ENCODE data around the gene GUCY1A1.

GUCY1A1 gene

DNA sequence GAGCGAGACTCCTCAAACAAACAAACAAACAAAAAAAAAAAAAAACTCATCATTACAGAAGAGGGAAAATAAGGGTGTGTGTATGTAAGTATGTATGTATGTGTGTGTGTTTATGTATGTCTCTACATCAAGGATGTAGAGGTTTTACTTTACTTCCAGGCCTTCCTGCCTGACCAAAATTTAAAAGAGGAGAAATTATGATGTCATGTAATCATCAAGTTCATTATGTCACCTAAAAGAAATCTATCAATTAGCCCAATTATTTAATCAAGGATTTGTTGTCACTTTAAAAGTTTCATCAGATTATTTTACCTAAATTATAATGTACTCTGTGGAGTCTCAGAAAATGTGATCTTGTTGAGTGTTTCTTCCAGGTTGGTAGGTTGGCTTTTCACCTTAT lies 21.6 kb downstream of the GUCY1A1 start:
- Histone ChIP-seq H3K9me3 (no peaks in the 10 kb centered on the region), H3K4me3 (no peak overlapping the region), H3K9ac (no peak overlapping the region), H3K27me3 (no peaks in the 10 kb centered on the region), H3K36me3 (no peaks in the 10 kb centered on the region), H3K4me1 (no peaks in the 10 kb centered on the region), H3K27ac (no peak overlapping the region), H4K20me1 (no peaks in the 10 kb centered on the region), H3K4me2 (no peak overlapping the region)
- TF ChIP-seq Cebpa-rat (IDR thresholded peaks at IDR 0.05) = no peak

- H3K9me3 ChIP-seq = no peaks in the 10 kb centered on the region
- no peak overlapping the region for H3K4me3 ChIP-seq
- no peaks in the 10 kb centered on the region for H3K36me3 ChIP-seq
- H3K9ac ChIP-seq = no peak overlapping the region
- H3K27me3 ChIP-seq = no peaks in the 10 kb centered on the region
- no peaks in the 10 kb centered on the region for H3K4me1 ChIP-seq
- H3K4me2 ChIP-seq = no peak overlapping the region
- no peaks in the 10 kb centered on the region for H4K20me1 ChIP-seq
- TF ChIP-seq Cebpa-rat (IDR thresholded peaks at IDR 0.05) = no peak
- H3K27ac ChIP-seq = no peak overlapping the region
These were observed 22.2 kb downstream of the GUCY1A1 start for GRCh38 chr4:155688860-155689259.

GRCh38 chr4:155690044-155690837 lies 23.6 kb downstream of the GUCY1A1 start:
- H3K4me3 ChIP-seq = no peak overlapping the region
- H3K4me2 ChIP-seq = no peak overlapping the region
- H3K27ac ChIP-seq = no peak overlapping the region
- no peaks in the 10 kb centered on the region for H4K20me1 ChIP-seq
- H3K9me3 ChIP-seq = no peaks in the 10 kb centered on the region
- no peaks in the 10 kb centered on the region for H3K36me3 ChIP-seq
- H3K27me3 ChIP-seq = no peaks in the 10 kb centered on the region
- TF ChIP-seq Cebpa-rat (IDR thresholded peaks at IDR 0.05) = no peak
- H3K9ac ChIP-seq = no peak overlapping the region
- peaks cover 4% of the 10 kb centered on the region; the same call in 1 of the 2 replicates for H3K4me1 ChIP-seq

GRCh38 chr4:155692361-155692760 lies 25.7 kb downstream of the GUCY1A1 start:
- no peak for TF ChIP-seq Cebpa-rat (IDR thresholded peaks at IDR 0.05)

DNA sequence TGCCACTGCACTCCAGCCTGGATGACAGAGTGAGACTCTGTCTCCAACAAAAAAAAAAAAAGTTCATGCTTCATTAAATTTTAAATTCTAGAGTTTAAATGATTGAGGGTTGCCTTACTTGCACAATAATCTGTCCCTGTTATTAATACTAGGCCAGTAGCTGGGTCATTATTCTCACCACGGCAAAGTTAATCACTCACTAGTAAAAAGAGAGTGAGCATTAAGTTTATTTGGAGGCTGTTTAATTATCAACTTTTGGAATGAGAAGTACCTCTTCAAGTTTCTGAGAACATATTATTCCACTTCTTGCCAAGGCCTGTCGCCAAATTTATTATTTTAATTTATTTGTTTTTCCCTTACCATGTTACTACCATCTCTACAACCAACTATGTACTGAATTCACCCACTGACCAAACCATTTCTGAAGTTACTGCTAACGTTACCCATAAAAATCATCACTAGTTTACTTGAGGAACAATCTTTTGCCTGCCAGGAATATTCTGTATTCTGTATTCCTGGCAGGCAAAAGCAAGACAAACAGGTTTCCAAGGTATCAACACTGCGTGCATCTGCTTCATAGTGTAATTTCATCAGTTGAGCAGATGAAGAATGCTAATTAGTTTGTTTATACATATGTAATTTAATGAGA lies 26.5 kb downstream of the GUCY1A1 start:
- Histone ChIP-seq H3K9me3 (0 out of 2 replicates have a peak, but pooled peaks cover under 1% of the 10 kb centered on the region), H3K27me3 (no peaks in the 10 kb centered on the region), H3K4me1 (peaks cover 4% of the 10 kb centered on the region; the same call in 1 of the 2 replicates), H3K27ac (no peak overlapping the region), H3K4me2 (no peak overlapping the region), H3K9ac (no peak overlapping the region), H4K20me1 (no peaks in the 10 kb centered on the region), H3K36me3 (no peaks in the 10 kb centered on the region), H3K4me3 (no peak overlapping the region)
- no peak for TF ChIP-seq Cebpa-rat (IDR thresholded peaks at IDR 0.05)

More at GRCh38 chr4:155692361-155692760, 25.7 kb downstream of the GUCY1A1 start:
- no peak overlapping the region for H3K4me2 ChIP-seq
- peaks cover 4% of the 10 kb centered on the region; the same call in 1 of the 2 replicates for H3K4me1 ChIP-seq
- H3K9ac ChIP-seq = no peak overlapping the region
- H3K9me3 ChIP-seq = no peaks in the 10 kb centered on the region
- no peaks in the 10 kb centered on the region for H3K27me3 ChIP-seq
- H3K36me3 ChIP-seq = no peaks in the 10 kb centered on the region
- no peak overlapping the region for H3K27ac ChIP-seq
- no peak overlapping the region for H3K4me3 ChIP-seq
- H4K20me1 ChIP-seq = no peaks in the 10 kb centered on the region

GRCh38 chr4:155694100-155694785 lies 27.6 kb downstream of the GUCY1A1 start:
- Histone ChIP-seq H3K9me3 (peaks cover 7% of the 10 kb centered on the region; the same call in 1 of the 2 replicates), H3K4me2 (no peak overlapping the region), H3K36me3 (no peaks in the 10 kb centered on the region), H3K27ac (no peak overlapping the region), H3K27me3 (no peaks in the 10 kb centered on the region), H3K9ac (no peak overlapping the region), H4K20me1 (no peaks in the 10 kb centered on the region), H3K4me3 (no peak overlapping the region), H3K4me1 (peaks cover 4% of the 10 kb centered on the region; the same call in 1 of the 2 replicates)
- TF ChIP-seq Cebpa-rat (IDR thresholded peaks at IDR 0.05) = no peak

- Histone ChIP-seq H3K4me2 (no peak overlapping the region), H3K36me3 (no peaks in the 10 kb centered on the region), H3K9ac (no peak overlapping the region), H3K4me1 (peaks cover 4% of the 10 kb centered on the region; the same call in 1 of the 2 replicates), H3K27me3 (no peaks in the 10 kb centered on the region), H3K9me3 (peaks cover 7% of the 10 kb centered on the region; the same call in 1 of the 2 replicates), H3K27ac (no peak overlapping the region), H4K20me1 (no peaks in the 10 kb centered on the region), H3K4me3 (no peak overlapping the region)
- TF ChIP-seq Cebpa-rat (IDR thresholded peaks at IDR 0.05) = no peak
These were observed 29.6 kb downstream of the GUCY1A1 start for GRCh38 chr4:155696226-155696625.

DNA sequence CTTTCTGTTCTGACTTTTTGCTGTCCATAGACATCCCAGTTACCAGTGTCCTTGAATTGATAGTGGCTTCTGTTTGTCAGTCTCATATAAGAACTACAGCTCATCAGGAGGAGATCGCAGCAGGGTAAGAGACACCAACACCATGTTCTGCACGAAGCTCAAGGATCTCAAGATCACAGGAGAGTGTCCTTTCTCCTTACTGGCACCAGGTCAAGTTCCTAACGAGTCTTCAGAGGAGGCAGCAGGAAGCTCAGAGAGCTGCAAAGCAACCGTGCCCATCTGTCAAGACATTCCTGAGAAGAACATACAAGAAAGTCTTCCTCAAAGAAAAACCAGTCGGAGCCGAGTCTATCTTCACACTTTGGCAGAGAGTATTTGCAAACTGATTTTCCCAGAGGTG lies 30.1 kb downstream of the GUCY1A1 start:
- H3K4me2 ChIP-seq = no peak overlapping the region

GRCh38 chr4:155701827-155702226 lies 35.2 kb downstream of the GUCY1A1 start:
- Histone ChIP-seq H3K27ac (no peak overlapping the region), H3K36me3 (no peaks in the 10 kb centered on the region), H3K4me3 (no peak overlapping the region), H3K27me3 (no peaks in the 10 kb centered on the region), H3K9ac (no peak overlapping the region), H4K20me1 (no peaks in the 10 kb centered on the region), H3K9me3 (peaks cover 7% of the 10 kb centered on the region; the same call in 1 of the 2 replicates), H3K4me2 (no peak overlapping the region), H3K4me1 (no peaks in the 10 kb centered on the region)
- no peak for TF ChIP-seq Cebpa-rat (IDR thresholded peaks at IDR 0.05)

More for the DNA sequence above, 30.1 kb downstream of the GUCY1A1 start:
- H3K27me3 ChIP-seq = no peaks in the 10 kb centered on the region
- peaks cover 7% of the 10 kb centered on the region; the same call in 1 of the 2 replicates for H3K9me3 ChIP-seq
- H3K27ac ChIP-seq = no peak overlapping the region
- H3K4me1 ChIP-seq = peaks cover 4% of the 10 kb centered on the region; the same call in 1 of the 2 replicates
- no peak overlapping the region for H3K4me3 ChIP-seq
- H3K9ac ChIP-seq = no peak overlapping the region
- H4K20me1 ChIP-seq = no peaks in the 10 kb centered on the region
- no peaks in the 10 kb centered on the region for H3K36me3 ChIP-seq
- no peak for TF ChIP-seq Cebpa-rat (IDR thresholded peaks at IDR 0.05)

All from BLaER1 (cell line).